Activated gamma-delta T cell treated with anti-CD3 and anti-CD28 coated beads, Interleukin-2, amount 50 U/mL, for 16 hours (primary cell): ENCODE results near the gene ASIC2.

Experiments
- DNase-seq: peaks from one replicate; pipeline ENCODE4 v3.0.0-alpha.2; 2020; ENCODE audit warnings: low read depth

The ASIC2 gene

DNA sequence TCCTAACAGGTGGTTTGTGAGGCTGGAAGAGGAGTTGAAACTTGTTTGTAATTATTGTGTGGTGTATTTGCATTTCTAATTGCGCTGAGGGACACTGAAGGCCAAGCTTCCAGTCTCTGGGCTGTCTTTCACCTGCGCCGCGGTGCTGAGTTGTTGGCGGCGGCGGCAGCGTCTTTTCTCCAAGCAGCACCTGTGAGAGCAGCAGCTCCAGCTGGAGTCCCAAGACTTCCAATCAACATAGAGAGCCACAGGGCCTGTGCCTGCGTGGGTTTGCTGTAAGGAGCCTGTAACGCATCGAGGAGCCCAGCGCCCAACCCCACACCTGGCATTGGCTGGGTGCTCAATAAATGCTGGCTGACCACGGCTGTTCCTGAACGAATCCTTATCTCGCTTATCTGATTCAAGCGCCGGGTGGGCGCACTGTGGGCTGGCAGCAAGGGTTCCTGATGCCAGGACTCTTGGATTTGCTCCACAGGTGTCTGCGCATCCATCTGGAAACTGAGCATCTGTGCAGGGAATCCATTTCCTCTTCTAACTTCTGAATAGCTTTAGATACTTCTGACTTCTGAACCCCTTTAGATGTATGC is 138.1 kb downstream of the ASIC2 start:
- DNase-seq: no peak

GRCh38 chr17:33152783-33153182 is 140.3 kb downstream of the ASIC2 start:
- DNase-seq: no peak

GRCh38 chr17:33151565-33151964 is 141.5 kb downstream of the ASIC2 start:
- DNase-seq: no peak

GRCh38 chr17:33145941-33146340 is 147.2 kb downstream of the ASIC2 start:
- DNase-seq: no peak

- no peak for DNase-seq
Observed at GRCh38 chr17:33144837-33145236, 148.3 kb downstream of the ASIC2 start.

- no peak for DNase-seq
Observed at GRCh38 chr17:33142705-33143299, 150.3 kb downstream of the ASIC2 start.

GRCh38 chr17:33140413-33141099 is 152.5 kb downstream of the ASIC2 start:
- DNase-seq: no peak

- DNase-seq: no peak
Observed at GRCh38 chr17:33138627-33139026, 154.5 kb downstream of the ASIC2 start.

- DNase-seq: no peak
Observed at GRCh38 chr17:33137426-33137825, 155.7 kb downstream of the ASIC2 start.

GRCh38 chr17:33135691-33136090 is 157.4 kb downstream of the ASIC2 start:
- DNase-seq: no peak

DNA sequence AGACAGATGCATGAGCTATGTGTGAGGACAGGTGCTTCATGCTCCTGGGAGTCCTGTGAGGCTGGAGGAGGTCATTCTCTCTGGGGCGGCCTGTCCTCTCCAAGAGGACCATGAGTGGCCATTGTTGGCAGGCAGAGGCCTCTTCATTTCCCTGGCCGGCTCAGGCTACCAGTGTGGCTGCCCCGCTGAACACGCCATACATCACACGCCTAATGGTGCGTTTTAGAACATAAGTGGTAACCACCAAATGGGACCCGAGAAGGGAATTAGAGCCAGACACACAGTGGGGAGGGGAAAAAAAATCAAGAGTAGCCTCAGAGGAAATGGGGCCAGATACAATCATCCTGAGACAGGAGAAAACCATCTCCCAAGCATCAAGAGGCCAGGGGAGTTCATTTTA is 161.5 kb downstream of the ASIC2 start:
- no peak for DNase-seq

GRCh38 chr17:33127706-33128105 is 165.4 kb downstream of the ASIC2 start:
- no peak for DNase-seq

GRCh38 chr17:33126086-33126485 is 167.0 kb downstream of the ASIC2 start:
- DNase-seq: no peak

GRCh38 chr17:33125552-33125950 is 167.5 kb downstream of the ASIC2 start:
- no peak for DNase-seq

GRCh38 chr17:33124871-33125551 is 168.1 kb downstream of the ASIC2 start:
- DNase-seq: no peak

DNA sequence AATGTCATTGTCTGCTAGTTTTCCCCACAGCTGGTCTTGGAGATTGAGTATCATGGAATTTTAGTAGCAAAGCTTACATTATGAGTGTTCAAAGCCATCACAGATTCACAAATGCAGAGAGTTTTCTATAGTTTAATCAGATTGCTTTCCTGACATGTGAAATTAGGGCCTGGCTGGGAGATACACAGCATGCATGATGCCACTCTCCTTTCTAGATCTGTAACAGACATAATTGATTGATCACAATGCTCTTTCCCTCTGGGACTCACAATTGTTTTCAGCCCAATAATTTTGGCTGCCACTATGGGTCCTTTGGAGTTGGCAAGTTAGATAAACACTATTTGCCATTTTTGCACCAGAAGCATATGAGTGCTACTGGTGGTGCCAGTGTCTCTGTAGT is 168.9 kb downstream of the ASIC2 start:
- no peak for DNase-seq

- no peak for DNase-seq
Observed at GRCh38 chr17:33121756-33122155, 171.3 kb downstream of the ASIC2 start.

GRCh38 chr17:33121272-33121671 is 171.8 kb downstream of the ASIC2 start:
- no peak for DNase-seq

GRCh38 chr17:33120103-33120502 is 173.0 kb downstream of the ASIC2 start:
- DNase-seq: no peak

DNA sequence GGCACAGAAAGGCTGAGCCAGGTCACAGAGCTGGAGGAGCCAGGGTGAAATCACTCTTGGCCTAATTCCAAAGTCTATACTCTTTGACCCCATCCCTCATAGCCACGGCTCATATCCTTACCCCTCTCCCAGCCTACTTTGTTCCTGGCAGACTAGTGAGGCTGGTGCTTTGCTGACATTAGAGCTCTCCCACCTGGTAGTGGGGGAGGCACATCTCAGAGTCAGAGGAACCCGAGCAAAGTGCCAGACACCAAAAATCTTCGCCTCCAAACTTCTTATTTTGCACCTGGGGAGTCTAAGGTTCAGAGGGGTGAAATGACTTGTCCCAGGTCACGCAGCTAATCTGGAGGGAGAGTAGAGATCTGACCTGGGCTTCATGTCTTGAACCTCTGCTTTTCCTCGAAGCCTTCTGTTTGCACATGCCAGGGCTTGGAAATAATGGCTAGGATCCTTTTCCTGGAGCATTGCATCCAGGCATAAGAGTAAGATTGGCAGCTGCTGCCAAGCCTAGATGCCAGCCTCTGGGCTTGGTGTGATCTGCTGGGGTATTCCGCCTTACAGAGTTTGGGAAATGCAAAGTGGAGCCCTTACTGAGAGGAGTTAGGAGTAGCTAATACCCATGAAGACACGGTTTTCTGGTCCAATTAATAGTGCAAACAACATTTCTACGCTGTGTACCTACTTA is 174.6 kb downstream of the ASIC2 start:
- no peak for DNase-seq

- no peak for DNase-seq
Observed at GRCh38 chr17:33116021-33116551, 177.0 kb downstream of the ASIC2 start.

DNA sequence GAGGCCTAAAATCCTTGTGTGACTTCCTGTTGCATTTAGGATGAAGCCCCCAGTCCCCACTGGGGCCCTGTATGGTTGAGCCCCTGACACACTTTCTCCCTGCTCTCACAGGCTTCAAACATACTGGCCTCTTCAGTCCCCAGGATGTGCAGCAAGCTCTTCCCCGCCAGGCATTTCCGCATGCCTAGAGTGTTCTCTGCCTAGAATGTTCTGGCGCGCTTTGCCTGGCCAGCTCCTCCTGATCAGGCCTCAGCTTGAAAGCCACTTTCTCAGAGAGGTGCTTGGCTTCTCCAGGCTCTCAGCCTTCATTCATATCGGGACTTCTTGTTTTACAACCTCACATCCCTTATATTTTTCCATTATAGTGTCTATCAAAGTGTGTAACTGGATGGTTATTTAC is 177.7 kb downstream of the ASIC2 start:
- DNase-seq: no peak
